Epithelial cell of alveolus of lung (primary cell): ENCODE data around the gene TUBA4B. TPM values are rescaled to one million over a fixed set of nuclear protein-coding genes. Genes with fewer than 3 reads are reported as not detected.

ENCODE experiments used
- total RNA-seq: library from RNA; depleted of rRNA; stranded (reverse); fragments of >200 nt; gene quantifications from 2 replicates; pipeline ENCODE4 v1.2.1, GENCODE V29; 2015

Gene TUBA4B
- not detected in 2 replicates for total RNA-seq

DNA sequence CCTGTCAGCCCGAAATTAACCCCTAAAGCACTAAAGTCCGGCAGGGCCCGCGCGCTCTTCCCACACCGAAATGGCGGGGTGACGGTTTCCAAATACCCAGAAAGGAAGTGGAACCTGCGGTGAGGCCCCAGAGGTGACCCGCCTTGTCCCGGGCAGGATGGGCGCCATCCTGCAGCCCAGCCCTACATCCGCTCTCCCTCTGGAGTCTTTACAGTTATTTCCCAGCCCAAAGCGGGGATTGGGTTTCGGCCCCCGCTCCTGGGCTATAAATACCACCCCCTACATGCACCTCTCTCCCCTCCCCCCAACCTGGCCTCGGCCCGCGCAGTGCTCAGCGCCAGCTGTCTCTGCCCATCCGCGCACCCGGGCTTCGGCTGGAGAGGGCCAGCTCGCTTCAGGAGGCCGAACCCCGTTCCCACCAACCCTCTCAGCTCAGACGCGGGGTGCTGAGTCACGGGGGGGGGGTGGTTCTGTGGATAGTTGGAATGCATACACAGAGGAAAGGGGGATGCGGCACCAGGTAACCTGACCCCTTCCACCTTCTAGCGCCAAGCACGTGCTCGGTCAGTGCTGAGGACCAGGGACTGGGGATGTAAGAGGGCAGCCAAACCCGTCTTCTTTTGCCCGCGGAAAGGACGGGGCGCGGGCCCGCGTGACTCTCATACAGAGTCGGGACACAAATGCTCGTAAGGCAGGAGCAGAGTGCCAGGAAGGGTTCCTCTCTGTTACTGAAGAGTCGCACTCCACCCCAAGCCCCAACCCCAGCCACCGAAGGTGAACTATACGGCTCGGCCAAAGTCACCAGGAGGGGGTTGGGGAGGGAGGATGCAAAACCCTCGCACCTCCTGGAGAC lies at the start of gene TUBA4B:
TSS of gene TUBA4B (plus strand) at position 344 of the 853 bp plus-strand sequence. CDS start at position 509, 165 bp downstream.

GRCh38 chr2:219206328-219207133 lies 46.5 kb upstream of the TUBA4B start, which contains the start of gene ZFAND2B:
Gene ZFAND2B, plus strand, starts transcription at chr2:219206782. Its CDS starts 206 bp downstream, at chr2:219206988.

GRCh38 chr2:219218732-219219701 lies 34.0 kb upstream of the TUBA4B start, which contains the start of gene ABCB6:
Gene ABCB6, minus strand, starts transcription at chr2:219218958. Its CDS starts 285 bp downstream, at chr2:219218673.

GRCh38 chr2:219229305-219230058 lies 23.6 kb upstream of the TUBA4B start, which contains the start of the genes ANKZF1 and ATG9A:
Gene ANKZF1, plus strand, starts transcription at chr2:219229806. Its CDS starts 452 bp downstream, at chr2:219230258.
Gene ATG9A, minus strand, starts transcription at chr2:219229636. Its CDS starts 1,612 bp downstream, at chr2:219228024.

GRCh38 chr2:219245148-219245898 lies 7.7 kb upstream of the TUBA4B start, which contains the start of the genes GLB1L and STK16:
Gene GLB1L, minus strand, starts transcription at chr2:219245444. Its CDS starts 1,871 bp downstream, at chr2:219243573.
Gene STK16, plus strand, starts transcription at chr2:219245479. Its CDS starts 521 bp downstream, at chr2:219246000.

GRCh38 chr2:219253753-219254589 lies 928 bp downstream of the TUBA4B start, which contains the start of gene TUBA4A:
Gene TUBA4A, minus strand, starts transcription at chr2:219253918. Its CDS starts 60 bp downstream, at chr2:219253858.

GRCh38 chr2:219279151-219279915 lies 26.3 kb downstream of the TUBA4B start, which contains the start of gene DNAJB2:
Gene DNAJB2, plus strand, starts transcription at chr2:219279366. Its CDS starts 468 bp downstream, at chr2:219279834.

GRCh38 chr2:219309278-219309677 lies 56.2 kb downstream of the TUBA4B start, which contains the start of gene PTPRN:
Gene PTPRN, minus strand, starts transcription at chr2:219309401. Its CDS starts 69 bp downstream, at chr2:219309332.

Other genes starting within 250 kb of the TUBA4B start
- gene CFAP65, start 211.7 kb upstream of the TUBA4B start, total RNA-seq: not detected in 2 replicates
- gene IHH, start 192.3 kb upstream of the TUBA4B start, total RNA-seq: 0.32 TPM in 1 of 2 replicates, not detected in the other
- 17.2 and 22.2 TPM in 2 replicates for gene NHEJ1, start 92.4 kb upstream of the TUBA4B start, total RNA-seq
- gene SLC23A3, start 83.2 kb upstream of the TUBA4B start, total RNA-seq: 1.4 TPM in 1 of 2 replicates, not detected in the other
- gene CNPPD1, start 76.3 kb upstream of the TUBA4B start, total RNA-seq: 16.9 and 26.8 TPM in 2 replicates
- gene RETREG2, start 75.0 kb upstream of the TUBA4B start, total RNA-seq: 43.0 and 46.3 TPM in 2 replicates
- gene ZFAND2B, start 46.5 kb upstream of the TUBA4B start, total RNA-seq: 24.8 and 33.4 TPM in 2 replicates
- gene ABCB6, start 34.3 kb upstream of the TUBA4B start, total RNA-seq: 17.2 and 17.9 TPM in 2 replicates
- gene ATG9A, start 23.6 kb upstream of the TUBA4B start, total RNA-seq: 52.5 and 113 TPM in 2 replicates
- gene ANKZF1, start 23.4 kb upstream of the TUBA4B start, total RNA-seq: 21.9 and 33.2 TPM in 2 replicates
- 10.1 and 11.8 TPM in 2 replicates for gene GLB1L, start 7.8 kb upstream of the TUBA4B start, total RNA-seq
- 14.2 and 20.8 TPM in 2 replicates for gene STK16, start 7.8 kb upstream of the TUBA4B start, total RNA-seq
- 15.6 and 16.3 TPM in 2 replicates for gene TUBA4A, start 675 bp downstream of the TUBA4B start, total RNA-seq
- 12.0 and 32.1 TPM in 2 replicates for gene DNAJB2, start 26.1 kb downstream of the TUBA4B start, total RNA-seq
- gene PTPRN, start 56.2 kb downstream of the TUBA4B start, total RNA-seq: 22.6 and 64.0 TPM in 2 replicates
- not detected in 2 replicates for gene RESP18, start 79.5 kb downstream of the TUBA4B start, total RNA-seq
- 48.9 and 119 TPM in 2 replicates for gene DNPEP, start 134.7 kb downstream of the TUBA4B start, total RNA-seq
- gene DES, start 165.1 kb downstream of the TUBA4B start, total RNA-seq: under 0.01 and 20.4 TPM in 2 replicates
- 8.5 and 11.7 TPM in 2 replicates for gene SPEG, start 181.6 kb downstream of the TUBA4B start, total RNA-seq
- 62.8 and 73.8 TPM in 2 replicates for gene GMPPA, start 245.6 kb downstream of the TUBA4B start, total RNA-seq